A549 (cell line): ENCODE measurements around the gene EFHD2. TPM values are rescaled to one million over a fixed set of nuclear protein-coding genes. Genes with fewer than 3 reads are reported as not detected.

ENCODE experiments used
- ATAC-seq, 2 experiments: fragments of 200-7000 bp in 1 of 2; fragments of >200 bp in 1 of 2; cut with Nextera tagmentation in 1 of 2; cut with Tn5 transposase in 1 of 2; 3 replicates each; pipeline versions ENCODE4 v1.8.0 to v1.9.1; 2018 to 2020; ENCODE audit warnings: mild to moderate bottlenecking in 1 of 2, moderate library complexity in 1 of 2
- CTCF ChIA-PET: fragments of 300-600 bp; sonication (Branson Sonifier 250); formaldehyde crosslinking; extraction: SDS; loops from one replicate; lab custom pipeline; 2021; ENCODE audit warnings: antibody characterized with exemption, inconsistent platforms; lab: Yijun Ruan, JAX
- POLR2A ChIA-PET: fragments of 350-600 bp; formaldehyde crosslinking; extraction: SDS; loops from one replicate; lab custom pipeline; 2021; ENCODE audit warnings: antibody characterized with exemption, inconsistent platforms; lab: Yijun Ruan, JAX
- DNase-seq, 2 experiments: peaks; one replicate each; pipeline versions ENCODE4 v3.0.0 to v3.0.0-alpha.2; 2011 to 2016; ENCODE audit warnings: low read depth in 1 of 2, low spot score in 1 of 2
- FAIRE-seq: peaks from 2 replicates; lab custom pipeline; 2011; peaks lifted over from hg19 to GRCh38; lab: Jason Lieb, UNC
- H3K27ac ChIP-seq, 2 experiments: fragments of >200 bp; sonication (Bioruptor Twin); formaldehyde crosslinking; 3 replicates each; pipeline ENCODE4 v1.5.1; 2016 to 2017
- H3K4me1 ChIP-seq: fragments of >200 bp; sonication (Bioruptor Twin); formaldehyde crosslinking; 3 replicates; pipeline ENCODE4 v1.6.1; 2016
- H3K4me2 ChIP-seq: fragments of >200 bp; sonication (Bioruptor Twin); formaldehyde crosslinking; 3 replicates; pipeline ENCODE4 v1.6.1; 2016
- H3K4me3 ChIP-seq: fragments of >200 bp; sonication (Bioruptor Twin); formaldehyde crosslinking; 3 replicates; pipeline ENCODE4 v1.5.1; 2016
- H3K9me3 ChIP-seq: fragments of >200 bp; sonication (Bioruptor Twin); formaldehyde crosslinking; 3 replicates; pipeline ENCODE4 v1.6.1; 2016
- BHLHE40 ChIP-seq: IDR thresholded peaks from 2 replicates; pipeline ENCODE4 v1.6.1; 2012; ENCODE audit warnings: low read depth, low read length, inconsistent platforms
- CEBPB ChIP-seq, 2 experiments: fragments of >200 bp in 1 of 2; sonication (Bioruptor Twin) in 1 of 2; formaldehyde crosslinking in 1 of 2; IDR thresholded peaks; 2 replicates each; pipeline ENCODE4 v1.6.1; 2012 to 2016
- CHD2 ChIP-seq: fragments of 150-350 bp; IDR thresholded peaks from 2 replicates; pipeline ENCODE4 v1.6.1; 2014; ENCODE audit warnings: low read length; ENCODE audit not compliant: partially characterized antibody
- CTCF ChIP-seq: fragments of >200 bp; sonication (Bioruptor Twin); formaldehyde crosslinking; IDR thresholded peaks from 3 replicates; pipeline ENCODE4 v1.5.1; 2016
- EHMT2 ChIP-seq: fragments of 200-600 bp; sonication (generic); IDR thresholded peaks from 2 replicates; pipeline ENCODE4 v1.6.1; 2016; ENCODE audit warnings: antibody characterized with exemption, low read depth, mild to moderate bottlenecking, moderate library complexity
- FOSL2 ChIP-seq, 2 experiments: fragments of 450-650 bp in 1 of 2; fragments of >200 bp in 1 of 2; sonication (Bioruptor Twin) in 1 of 2; formaldehyde crosslinking; IDR thresholded peaks; 2 replicates each; pipeline versions ENCODE4 v1.5.0 to v1.6.1; 2016 to 2020; ENCODE audit warnings: mild to moderate bottlenecking in 1 of 2, moderate library complexity in 1 of 2
- FOXS1 ChIP-seq: fragments of 250-450 bp; sonication (Bioruptor Pico); IDR thresholded peaks from 2 replicates; pipeline ENCODE4 v1.5.0; 2020; ENCODE audit warnings: mild to moderate bottlenecking, moderate library complexity
- GATA3 ChIP-seq: IDR thresholded peaks from 2 replicates; pipeline ENCODE4 v1.6.1; 2012; ENCODE audit warnings: borderline replicate concordance
- HOXA7 ChIP-seq: fragments of 250-450 bp; sonication (Bioruptor Pico); IDR thresholded peaks from 2 replicates; pipeline ENCODE4 v1.5.0; 2020; ENCODE audit warnings: mild to moderate bottlenecking, moderate library complexity
- HOXB5 ChIP-seq: fragments of 250-450 bp; sonication (Bioruptor Pico); IDR thresholded peaks from 2 replicates; pipeline ENCODE4 v1.5.0; 2020; ENCODE audit warnings: mild to moderate bottlenecking, moderate library complexity
- KDM1A ChIP-seq: fragments of 200-600 bp; sonication (generic); IDR thresholded peaks from 2 replicates; pipeline ENCODE4 v1.6.1; 2016; ENCODE audit warnings: low read depth, mild to moderate bottlenecking
- KDM5A ChIP-seq: fragments of 200-600 bp; sonication (generic); IDR thresholded peaks from 2 replicates; pipeline ENCODE4 v1.6.1; 2016; ENCODE audit warnings: antibody characterized with exemption, mild to moderate bottlenecking
- MAFK ChIP-seq: fragments of 450-650 bp; IDR thresholded peaks from 2 replicates; pipeline ENCODE4 v1.6.1; 2014; ENCODE audit not compliant: partially characterized antibody
- MAZ ChIP-seq: fragments of 150-350 bp; IDR thresholded peaks from 2 replicates; pipeline ENCODE4 v1.6.1; 2014; ENCODE audit warnings: antibody characterized with exemption, low read depth, low read length, borderline replicate concordance
- NFE2L2 ChIP-seq: fragments of 150-350 bp; conservative IDR thresholded peaks from 2 replicates; pipeline ENCODE4 v1.6.1; 2014; ENCODE audit warnings: low read length
- NR3C1 ChIP-seq: fragments of >200 bp; sonication (Bioruptor Twin); formaldehyde crosslinking; IDR thresholded peaks from 3 replicates; pipeline ENCODE4 v1.6.1; 2017
- POLR2A ChIP-seq: IDR thresholded peaks from 2 replicates; pipeline ENCODE4 v1.6.1; 2012; ENCODE audit warnings: mild to moderate bottlenecking, low read length
- POLR2AphosphoS2 ChIP-seq: conservative IDR thresholded peaks from 2 replicates; pipeline ENCODE4 v1.6.1; 2012; ENCODE audit warnings: low read length, improper control_type of control experiment, inconsistent platforms
- RNF2 ChIP-seq: fragments of 200-600 bp; sonication (generic); IDR thresholded peaks from 2 replicates; pipeline ENCODE4 v1.6.1; 2016; ENCODE audit warnings: low read depth, mild to moderate bottlenecking, antibody characterized with exemption, moderate library complexity, borderline replicate concordance
- SMC3 ChIP-seq: fragments of >200 bp; sonication (Bioruptor Twin); formaldehyde crosslinking; IDR thresholded peaks from 3 replicates; pipeline ENCODE4 v1.6.1; 2018; ENCODE audit warnings: inconsistent platforms
- SREBF2 ChIP-seq: fragments of 450-650 bp; IDR thresholded peaks from 2 replicates; pipeline ENCODE4 v1.6.1; 2014; ENCODE audit warnings: mild to moderate bottlenecking, moderate library complexity
- TFCP2L1 ChIP-seq: fragments of 250-450 bp; sonication (Bioruptor Pico); IDR thresholded peaks from 2 replicates; pipeline ENCODE4 v1.5.0; 2021; ENCODE audit warnings: mild to moderate bottlenecking
- TP53 ChIP-seq: fragments of 250-450 bp; sonication (Bioruptor Pico); IDR thresholded peaks from 2 replicates; pipeline ENCODE4 v1.5.0; 2021; ENCODE audit warnings: mild to moderate bottlenecking, moderate library complexity
- USF2 ChIP-seq: fragments of 450-650 bp; IDR thresholded peaks from 2 replicates; pipeline ENCODE4 v1.6.1; 2014; ENCODE audit warnings: antibody characterized with exemption
- ZC3H11A ChIP-seq: fragments of 450-650 bp; IDR thresholded peaks from 2 replicates; pipeline ENCODE4 v1.6.1; 2014; ENCODE audit warnings: antibody characterized with exemption, mild to moderate bottlenecking
- ZNF302 ChIP-seq: fragments of 250-450 bp; sonication (Bioruptor Pico); IDR thresholded peaks from 2 replicates; pipeline ENCODE4 v1.9.0; 2021; ENCODE audit warnings: inconsistent platforms, mild to moderate bottlenecking, moderate library complexity
- ZSCAN20 ChIP-seq: fragments of 250-450 bp; sonication (Bioruptor Pico); IDR thresholded peaks from 2 replicates; pipeline ENCODE4 v1.8.0; 2022; ENCODE audit warnings: mild to moderate bottlenecking, moderate library complexity
- WGBS: methylation state at CpG from one replicate; pipeline ENCODE4 v1.1.6; 2017; ENCODE audit errors: missing lambda C conversion rate; 5-methylcytosine and 5-hydroxymethylcytosine counted together
- polyA plus RNA-seq, 4 experiments: library from polyadenylated mRNA; depleted of rRNA in 3 of 4; stranded (reverse); fragments of >200 nt; fragmentation: RNase III in 1 of 4; extraction: RNeasy Plus Mini Kit Qiagen cat#74134 plus additional on column Dnase treatment in 1 of 4; gene quantifications; 2 replicates in 3 of 4; 3 replicates in 1 of 4; pipeline ENCODE4 v1.2.3, GENCODE V29; 2011 to 2017

Gene EFHD2
- polyA plus RNA-seq, 2 of the 4 experiments (the other 2 are of a cell fraction) = 33.1 to 96.2 TPM

GRCh38 chr1:15400627-15401026 lies 9.1 kb upstream of the EFHD2 start:
- ATAC-seq (no peak), FAIRE-seq (no peak), DNase-seq (no peak)
- ChIA-PET POLR2A (interaction anchor here (0.5 kb wide), 1 partner anchor 10 kb away, joined by 3 read pairs; no protein-coding TSS in a partner anchor), CTCF (interaction anchor here (1.0 to 4.0 kb wide), 4 partner anchors 10 to 77 kb away, joined by 3 to 14 read pairs (median 4); no protein-coding TSS in a partner anchor)
- Histone ChIP-seq H3K27ac (no peak overlapping the region), H3K4me2 (no peak overlapping the region), H3K4me3 (no peak overlapping the region), H3K4me1 (no peaks in the 10 kb centered on the region), H3K9me3 (peaks cover 7% of the 10 kb centered on the region; the same call in 2 of the 3 replicates)
- 86% methylated on average over 3 of the region's 3 CpGs for WGBS
- TF ChIP-seq NFE2L2 = no peak
- no peak for TF ChIP-seq CTCF
- TF ChIP-seq RNF2 = no peak
- TF ChIP-seq CEBPB (IDR thresholded peaks at IDR 0.05) = no peak
- no peak for TF ChIP-seq SMC3
- no peak for TF ChIP-seq USF2
- no peak for TF ChIP-seq GATA3
- no peak for TF ChIP-seq HOXA7 (CRISPR knock-in tag)
- no peak for TF ChIP-seq ZNF302 (CRISPR knock-in tag)
- no peak for TF ChIP-seq ZC3H11A
- TF ChIP-seq SREBF2 = no peak
- TF ChIP-seq MAZ = no peak
- TF ChIP-seq POLR2AphosphoS2 = no peak

GRCh38 chr1:15401391-15402055 lies 8.2 kb upstream of the EFHD2 start:
- no peak for DNase-seq
- CTCF ChIA-PET = interaction anchor here (0.6 to 4.0 kb wide), 4 partner anchors 29 to 81 kb away, joined by 3 to 14 read pairs (median 3); no protein-coding TSS in a partner anchor
- H3K4me2 ChIP-seq = no peak overlapping the region
- TF ChIP-seq POLR2A = no peak
- no peak for TF ChIP-seq SMC3
- TF ChIP-seq EHMT2 = no peak
- no peak for TF ChIP-seq KDM5A
- no peak for TF ChIP-seq ZSCAN20 (CRISPR knock-in tag)
- no peak for TF ChIP-seq KDM1A
- no peak for TF ChIP-seq NR3C1
- TF ChIP-seq HOXB5 (CRISPR knock-in tag) = no peak
- no peak for TF ChIP-seq FOXS1 (CRISPR knock-in tag)
- no peak for TF ChIP-seq FOSL2 (IDR thresholded peaks at IDR 0.05)
- TF ChIP-seq FOSL2 (CRISPR knock-in tag; IDR thresholded peaks at IDR 0.05) = no peak
- no peak for TF ChIP-seq MAFK
- no peak for TF ChIP-seq CHD2
- TF ChIP-seq TFCP2L1 = no peak
- no peak for TF ChIP-seq MAZ
- no peak for TF ChIP-seq TP53
- TF ChIP-seq USF2 = no peak
- no peak for TF ChIP-seq BHLHE40
- TF ChIP-seq, all 56 proteins: peak for 0
- Histone ChIP-seq H3K9me3 (peaks cover 7% of the 10 kb centered on the region; the same call in 2 of the 3 replicates), H3K4me1 (no peaks in the 10 kb centered on the region), H3K27ac (no peak overlapping the region), H3K4me3 (no peak overlapping the region)
- POLR2A ChIA-PET = interaction anchor here (0.6 kb wide), 1 partner anchor 47 kb away, joined by 3 read pairs; no protein-coding TSS in a partner anchor
- WGBS = 85% methylated on average over 7 of the region's 7 CpGs
- no peak for ATAC-seq
- no peak for FAIRE-seq
